ENCODE data around the gene NR3C1. TPM values are rescaled to one million over a fixed set of nuclear protein-coding genes. Genes with fewer than 3 reads are reported as not detected.

NR3C1 gene
- total and polyA plus RNA-seq, 2 of the 4 experiments (the other 2 are of a cell fraction): 13.7 to 77.4 TPM

GRCh38 chr5:143417503-143418139 is 14.1 kb upstream of the NR3C1 start:
- H4K20me1 ChIP-seq (ENCODE audit: insufficient read depth, low read length): no peaks in the 10 kb centered on the region
- no peaks in the 10 kb centered on the region for H3K36me3 ChIP-seq (ENCODE audit: control insufficient read depth, insufficient read depth, low read length)
- no peak overlapping the region for H2BK120ac ChIP-seq (ENCODE audit: low read depth, low read length)
- DNase-seq (no peak), ATAC-seq (ENCODE audit: low read depth) (no peak)
- H2BK20ac ChIP-seq (ENCODE audit: low read depth, low read length): no peak overlapping the region
- H3K56ac ChIP-seq (ENCODE audit: extremely low read depth, insufficient read depth, low read length): no peak overlapping the region
- H2BK5ac ChIP-seq (ENCODE audit: low read depth, low read length, poor library complexity, severe bottlenecking): no peak overlapping the region
- intact Hi-C loops (cut with micrococcal nuclease): no loop called here
- BruUV-seq (replicated peaks): no TSS peak
- no peak overlapping the region for H2BK15ac ChIP-seq (ENCODE audit: low read depth, low read length)
- no peak overlapping the region for H2AK9ac ChIP-seq (replicated peaks; ENCODE audit: low read depth, low read length, poor library complexity)
- no CpG with 5 or more reads among the region's 4 CpGs for WGBS, 2 experiments (ENCODE audit: extremely low coverage in 2 of 2, insufficient read length in 1 of 2)
- H3K9me3 ChIP-seq (ENCODE audit: control insufficient read depth, insufficient read depth, low read length): no peaks in the 10 kb centered on the region
- no peak overlapping the region for H3K4me3 ChIP-seq (ENCODE audit: insufficient read depth, low read depth, low read length)
- H3K18ac ChIP-seq (ENCODE audit: low read depth, low read length): no peak overlapping the region
- H2AK5ac ChIP-seq (ENCODE audit: low read depth, low read length): no peak overlapping the region
- no peaks in the 10 kb centered on the region for H3K27me3 ChIP-seq (ENCODE audit: control insufficient read depth, insufficient read depth, low read length)
- H3K4me1 ChIP-seq (ENCODE audit: control insufficient read depth, insufficient read depth, low read length): peaks cover 2% of the 10 kb centered on the region; the same call in 1 of the 2 replicates
- H3K14ac ChIP-seq (replicated peaks; ENCODE audit: low read depth, low read length): no peak overlapping the region
- H4K91ac ChIP-seq (ENCODE audit: insufficient read depth, low read depth, low read length): no peak overlapping the region
- CTCF ChIA-PET: interaction anchor here (0.7 kb wide), 1 partner anchor 500 kb away, joined by 3 read pairs; no protein-coding TSS in a partner anchor
- dilution Hi-C loops (cut with HindIII; ENCODE audit: low sequenced_read_pairs, unreplicated experiment): no loop called here
- in situ Hi-C loops (cut with MboI; ENCODE audit: low sequenced_read_pairs): no loop called here
- H4K5ac ChIP-seq (ENCODE audit: low read depth, low read length): no peak overlapping the region
- TF ChIP-seq CTCF (conservative IDR thresholded peaks at IDR 0.05; ENCODE audit: low read depth, low read length) (no peak), MAZ (IDR thresholded peaks at IDR 0.05; ENCODE audit: borderline replicate concordance, low read depth, low read length) (no peak), USF2 (IDR thresholded peaks at IDR 0.05; ENCODE audit: low read depth, low read length) (no peak), MAFK (IDR thresholded peaks at IDR 0.05; ENCODE audit: low read depth, low read length) (no peak), SMC3 (IDR thresholded peaks at IDR 0.05; ENCODE audit: low read depth, low read length) (no peak), RFX5 (IDR thresholded peaks at IDR 0.05; ENCODE audit: low read depth, low read length) (no peak), BHLHE40 (IDR thresholded peaks at IDR 0.05; ENCODE audit: low read depth, low read length) (no peak), ELK1 (IDR thresholded peaks at IDR 0.05; ENCODE audit: borderline replicate concordance, low read depth, low read length) (no peak)
- POLR2A ChIA-PET (ENCODE audit: unreplicated experiment): no interaction called here
- no peak overlapping the region for H4K8ac ChIP-seq (ENCODE audit: low read depth in 2 of 2, low read length in 2 of 2)
- H3K23ac ChIP-seq (ENCODE audit: low read depth, low read length): no peak overlapping the region
- no peaks in the 10 kb centered on the region for H3K9me1 ChIP-seq (ENCODE audit: insufficient read depth, low read length)
- H2AFZ ChIP-seq (replicated peaks; ENCODE audit: low read length, poor library complexity): no peak overlapping the region
- no peak overlapping the region for H3K4ac ChIP-seq (ENCODE audit: low read depth, low read length)
- H3K4me2 ChIP-seq (ENCODE audit: low read depth, low read length): no peak overlapping the region
- H3K9ac ChIP-seq (ENCODE audit: low read depth, low read length): no peak overlapping the region
- no peak overlapping the region for H3K27ac ChIP-seq (ENCODE audit: insufficient read depth, low read length)
- no peaks in the 10 kb centered on the region for H3K79me1 ChIP-seq (ENCODE audit: low read depth in 1 of 2, low read length in 2 of 2)
